H9 (cell line): ENCODE results near the gene ENG. TPM values are rescaled to one million over a fixed set of nuclear protein-coding genes. Genes with fewer than 3 reads are reported as not detected.

ENCODE experiments used
- DNase-seq: peaks from one replicate; pipeline ENCODE4 v3.0.0-alpha.2; 2017
- H2AFZ ChIP-seq: one replicate; pipeline ENCODE4 v1.6.1; 2013; ENCODE audit warnings: mild to moderate bottlenecking, low read length, control low read depth, moderate library complexity
- H2AK5ac ChIP-seq: 2 replicates; pipeline ENCODE4 v1.6.1; 2013; ENCODE audit warnings: low read length, control low read depth, mixed read lengths; ENCODE audit not compliant: insufficient read length
- H2BK120ac ChIP-seq: one replicate; pipeline ENCODE4 v1.6.1; 2013; ENCODE audit warnings: low read depth, mild to moderate bottlenecking, low read length, control low read depth, inconsistent platforms; ENCODE audit not compliant: poor library complexity, severe bottlenecking
- H2BK12ac ChIP-seq: 2 replicates; pipeline ENCODE4 v1.6.1; 2013; ENCODE audit warnings: low read length, control low read depth, mixed read lengths, low read depth; ENCODE audit not compliant: insufficient read length
- H2BK15ac ChIP-seq: 2 replicates; pipeline ENCODE4 v1.6.1; 2013; ENCODE audit warnings: low read depth, low read length, control low read depth
- H2BK20ac ChIP-seq: one replicate; pipeline ENCODE4 v1.6.1; 2013; ENCODE audit warnings: low read depth, mild to moderate bottlenecking, low read length, control low read depth, inconsistent platforms; ENCODE audit not compliant: poor library complexity, severe bottlenecking
- H2BK5ac ChIP-seq: 2 replicates; pipeline ENCODE4 v1.6.1; 2013; ENCODE audit warnings: low read length, control low read depth, mixed read lengths; ENCODE audit not compliant: insufficient read length
- H3K14ac ChIP-seq: 2 replicates; pipeline ENCODE4 v1.6.1; 2013; ENCODE audit warnings: low read length, control low read depth; ENCODE audit not compliant: insufficient read depth
- H3K18ac ChIP-seq: 2 replicates; pipeline ENCODE4 v1.6.1; 2013; ENCODE audit warnings: low read depth, mild to moderate bottlenecking, mixed read lengths, low read length, control low read depth; ENCODE audit not compliant: insufficient read length
- H3K23ac ChIP-seq: 2 replicates; pipeline ENCODE4 v1.6.1; 2013; ENCODE audit warnings: low read length, control low read depth, mixed read lengths, low read depth; ENCODE audit not compliant: insufficient read length
- H3K23me2 ChIP-seq: 2 replicates; pipeline ENCODE4 v1.6.1; 2013; ENCODE audit warnings: low read depth, mild to moderate bottlenecking, mixed read lengths, low read length, control low read depth; ENCODE audit not compliant: insufficient read length, poor library complexity, severe bottlenecking
- H3K27ac ChIP-seq: 2 replicates; pipeline ENCODE4 v1.5.1; 2013; ENCODE audit warnings: low read length, control low read depth, mixed read lengths, low read depth; ENCODE audit not compliant: insufficient read length
- H3K27me3 ChIP-seq: 2 replicates; pipeline ENCODE4 v1.6.1; 2013; ENCODE audit warnings: low read length, control low read depth, inconsistent platforms; ENCODE audit not compliant: insufficient read depth
- H3K4ac ChIP-seq: 2 replicates; pipeline ENCODE4 v1.6.1; 2013; ENCODE audit warnings: low read depth, mild to moderate bottlenecking, control low read depth, inconsistent platforms, low read length, moderate library complexity
- H3K4me1 ChIP-seq: 2 replicates; pipeline ENCODE4 v1.6.1; 2013; ENCODE audit warnings: low read length, control low read depth, inconsistent platforms; ENCODE audit not compliant: insufficient read depth
- H3K4me2 ChIP-seq: 2 replicates; pipeline ENCODE4 v1.6.1; 2013; ENCODE audit warnings: low read length, control low read depth, mixed read lengths; ENCODE audit not compliant: insufficient read length, insufficient read depth
- H3K56ac ChIP-seq: 2 replicates; pipeline ENCODE4 v1.6.1; 2013; ENCODE audit warnings: low read depth, mild to moderate bottlenecking, mixed read lengths, low read length, control low read depth; ENCODE audit not compliant: insufficient read length
- H3K79me1 ChIP-seq: 2 replicates; pipeline ENCODE4 v1.6.1; 2013; ENCODE audit warnings: low read depth, mild to moderate bottlenecking, moderate library complexity, low read length, control low read depth, inconsistent platforms; ENCODE audit not compliant: insufficient read depth, poor library complexity, severe bottlenecking
- H3K79me2 ChIP-seq: 2 replicates; pipeline ENCODE4 v1.6.1; 2013; ENCODE audit warnings: low read length, control low read depth, inconsistent platforms; ENCODE audit not compliant: insufficient read depth
- H3K9ac ChIP-seq: 2 replicates; pipeline ENCODE4 v1.6.1; 2013; ENCODE audit warnings: low read length, control low read depth, mixed read lengths; ENCODE audit not compliant: insufficient read length; ENCODE audit errors: extremely low read depth
- H3K9me3 ChIP-seq: one replicate; pipeline ENCODE4 v1.6.1; 2013; ENCODE audit warnings: low read depth, low read length, inconsistent platforms; ENCODE audit not compliant: control insufficient read depth
- H3T11ph ChIP-seq: one replicate; pipeline ENCODE4 v1.6.1; 2013; ENCODE audit warnings: mild to moderate bottlenecking, low read length, control low read depth, inconsistent platforms
- H4K20me1 ChIP-seq: one replicate; pipeline ENCODE4 v1.6.1; 2013; ENCODE audit not compliant: control insufficient read depth, insufficient read length, insufficient read depth
- H4K5ac ChIP-seq: 2 replicates; pipeline ENCODE4 v1.6.1; 2013; ENCODE audit warnings: low read depth, mild to moderate bottlenecking, mixed read lengths, low read length, control low read depth; ENCODE audit not compliant: insufficient read length
- H4K8ac ChIP-seq: replicated peaks from 2 replicates; pipeline ENCODE4 v1.6.1; 2013; ENCODE audit warnings: low read length, control low read depth, mixed read lengths, low read depth; ENCODE audit not compliant: insufficient read length
- H4K91ac ChIP-seq: 2 replicates; pipeline ENCODE4 v1.6.1; 2013; ENCODE audit warnings: low read depth, mild to moderate bottlenecking, moderate library complexity, mixed read lengths, low read length, control low read depth; ENCODE audit not compliant: insufficient read length
- H3K27ac Mint-ChIP-seq, 3 experiments: 2 replicates in 2 of 3; 3 replicates in 1 of 3; pipeline ENCODE4 v1.8.0; 2020 to 2021; ENCODE audit warnings: mixed read lengths in 3 of 3, mild to moderate bottlenecking in 1 of 3, moderate library complexity in 1 of 3
- H3K27me3 Mint-ChIP-seq: 2 replicates; pipeline ENCODE4 v1.8.0; 2021; ENCODE audit warnings: low read depth, mild to moderate bottlenecking, moderate library complexity, mixed read lengths
- H3K36me3 Mint-ChIP-seq, 3 experiments: 2 replicates in 2 of 3; 3 replicates in 1 of 3; pipeline ENCODE4 v1.8.0; 2020 to 2021; ENCODE audit warnings: low read depth in 3 of 3, mixed read lengths in 3 of 3; ENCODE audit not compliant: insufficient read depth in 1 of 3
- H3K4me1 Mint-ChIP-seq, 2 experiments: 2 replicates each; pipeline ENCODE4 v1.8.0; 2020; ENCODE audit warnings: mixed read lengths in 2 of 2
- H3K4me3 Mint-ChIP-seq, 2 experiments: 2 replicates in 1 of 2; 3 replicates in 1 of 2; pipeline ENCODE4 v1.8.0; 2020 to 2021; ENCODE audit warnings: mild to moderate bottlenecking in 2 of 2, mixed read lengths in 2 of 2, moderate library complexity in 1 of 2
- H3K9me3 Mint-ChIP-seq, 2 experiments: 2 replicates in 1 of 2; 3 replicates in 1 of 2; pipeline ENCODE4 v1.8.0; 2020; ENCODE audit warnings: mild to moderate bottlenecking in 2 of 2, mixed read lengths in 2 of 2, moderate library complexity in 1 of 2
- CTCF ChIP-seq: fragments of 200-600 bp; sonication (generic); conservative IDR thresholded peaks from 3 replicates; pipeline ENCODE4 v1.8.0; 2021; ENCODE audit warnings: antibody characterized with exemption, mild to moderate bottlenecking
- WGBS: extraction: QIAGEN DNeasy Blood & Tissue Kit; methylation state at CpG from one replicate; pipeline ENCODE4 v1.1.7; 2013; ENCODE audit warnings: missing lambda C conversion rate, low lambda C conversion rate, mixed read lengths; ENCODE audit not compliant: insufficient read length; ENCODE audit errors: extremely low coverage; 5-methylcytosine and 5-hydroxymethylcytosine counted together
- total RNA-seq: library from RNA; stranded (reverse); gene quantifications from 2 replicates; pipeline ENCODE4 v1.2.1, GENCODE V29; 2021

Gene ENG
- total RNA-seq, 1 experiment from 2014 or later: 2.1 TPM

GRCh38 chr9:127803507-127804352 is 50.7 kb downstream of the ENG start:
- Histone ChIP-seq H2BK15ac (no peak overlapping the region), H3K14ac (peak overlapping the region; percentile 51; the same call in 1 of the 2 replicates), H2BK120ac (no peak overlapping the region), H2BK12ac (no peak overlapping the region), H3K23me2 (peaks cover 6% of the 10 kb centered on the region), H3K23ac (no peak overlapping the region), H4K5ac (no peak overlapping the region), H4K8ac (no peak overlapping the region), H2AFZ (no peak overlapping the region), H2BK20ac (no peak overlapping the region), H3K79me1 (peaks cover 3% of the 10 kb centered on the region), H4K20me1 (no peaks in the 10 kb centered on the region), H2BK5ac (no peak overlapping the region), H3K56ac (no peak overlapping the region), H3K79me2 (peaks cover 5% of the 10 kb centered on the region; the same call in 1 of the 2 replicates), H3K18ac (no peak overlapping the region), H4K91ac (no peak overlapping the region), H3T11ph (no peak overlapping the region), H3K4ac (no peak overlapping the region), H3K9me3 (no peaks in the 10 kb centered on the region), H2AK5ac (no peak overlapping the region), H3K9ac (peak overlapping the region; percentile 78), H3K4me1 (peaks cover 3% of the 10 kb centered on the region; the same call in 1 of the 2 replicates), H3K27me3 (no peaks in the 10 kb centered on the region), H3K4me2 (peak overlapping the region; percentile 97), H3K27ac (no peak overlapping the region)
- no peak for DNase-seq
- H3K27ac Mint-ChIP-seq: peak overlapping the region; percentile 88 to 96 (median 95); a peak in 6 of 7 replicates
- WGBS: no CpG with 5 or more reads among the region's 18 CpGs
- H3K36me3 Mint-ChIP-seq: peaks cover 17 to 24% (median 23%) of the 10 kb centered on the region in 3 experiments
- H3K4me1 Mint-ChIP-seq: peaks cover 8 to 15% of the 10 kb centered on the region in 2 experiments
- no peaks in the 10 kb centered on the region for H3K27me3 Mint-ChIP-seq
- TF ChIP-seq CTCF: no peak
- peak overlapping the region; percentile 95 to 97 for H3K4me3 Mint-ChIP-seq
- H3K9me3 Mint-ChIP-seq: no peaks in the 10 kb centered on the region
